MM.1S (cell line): ENCODE data around the gene UNK.

ENCODE experiments used
- CTCF ChIP-seq: fragments of 300-600 bp; sonication (generic); IDR thresholded peaks from 2 replicates; pipeline ENCODE4 v1.5.1; 2016; ENCODE audit warnings: antibody characterized with exemption, low read length, mixed read lengths
- EZH2 ChIP-seq: fragments of 300-600 bp; sonication (generic); optimal IDR thresholded peaks from 2 replicates; pipeline ENCODE3; 2017; ENCODE audit warnings: low read depth, mild to moderate bottlenecking, antibody characterized with exemption, low read length, mixed read lengths
- EZH2phosphoT487 ChIP-seq: fragments of 300-600 bp; sonication (generic); IDR thresholded peaks from 2 replicates; pipeline ENCODE4 v1.6.1; 2018; ENCODE audit warnings: antibody characterized with exemption, low read length

- TF ChIP-seq CTCF, result no peak
- no peak for TF ChIP-seq EZH2
- TF ChIP-seq EZH2phosphoT487, result no peak
Measured at GRCh38 chr17:75823257-75824041, 38.8 kb downstream of the UNK start.
